HG03520 (cell line): ENCODE results near the gene ZFAND6.
"Not testable (repeated sequence)": the region's sequence is repeated elsewhere in the genome, so short reads cannot be mapped to it uniquely, and the experiment has no call there.

Experiments
- ATAC-seq: cut with Tn5 transposase; IDR thresholded peaks from one replicate; pipeline ENCODE4 v1.9.1; 2021; ENCODE audit warnings: mild to moderate bottlenecking, moderate library complexity; ENCODE audit not compliant: unreplicated experiment

ZFAND6 gene

DNA sequence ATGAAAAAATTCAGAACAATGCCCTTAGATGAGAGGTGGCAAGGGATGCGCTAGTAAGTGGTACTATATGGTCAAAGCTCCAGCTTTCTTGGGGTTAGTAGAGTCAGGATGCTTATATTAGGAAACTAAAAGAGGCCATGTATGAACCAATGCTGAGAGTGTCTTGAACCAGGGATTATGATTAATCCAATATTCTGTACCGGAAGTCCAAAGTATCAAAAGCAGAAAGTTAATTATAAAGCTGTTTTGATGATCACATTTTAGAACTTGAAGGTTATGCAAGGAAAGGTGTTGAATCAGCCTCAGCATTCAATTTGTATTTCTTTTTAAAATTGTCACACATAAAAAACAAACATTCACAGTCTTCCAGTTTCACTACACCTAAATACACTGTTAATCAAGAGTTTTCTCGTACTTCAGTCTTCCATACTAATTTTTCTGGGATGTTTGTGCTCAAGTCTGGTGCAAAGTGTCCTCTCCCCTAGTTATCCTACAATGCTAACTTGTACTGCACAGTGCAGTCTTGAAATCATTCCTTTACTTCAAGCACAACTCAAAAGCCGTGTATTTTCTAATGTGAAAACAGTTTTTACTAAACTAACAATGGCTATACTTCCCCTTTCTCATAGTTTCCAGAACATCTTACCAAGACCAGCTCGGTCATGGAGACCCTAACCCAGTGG is 82.6 kb downstream of the ZFAND6 start:
- ATAC-seq, result no peak

DNA sequence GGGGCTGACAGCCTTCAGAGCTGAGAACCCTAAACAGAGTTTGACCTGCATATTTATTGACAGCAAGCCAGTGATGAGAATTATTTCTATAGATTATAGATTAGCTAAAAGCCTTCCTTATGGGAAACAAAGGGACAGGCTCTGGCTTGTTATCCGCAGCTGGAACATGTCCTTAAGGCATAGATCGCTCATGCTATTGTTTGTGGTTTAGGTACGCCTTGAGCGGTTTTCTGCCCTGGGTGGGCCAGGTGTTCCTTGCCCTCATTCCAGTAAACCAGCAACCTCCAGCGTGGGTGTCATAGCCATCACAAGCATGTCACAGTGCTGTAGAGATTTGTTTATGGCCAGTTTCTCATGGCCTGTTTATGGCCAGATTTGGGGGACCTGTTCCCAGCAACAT is 83.2 kb downstream of the ZFAND6 start:
- no peak for ATAC-seq

DNA sequence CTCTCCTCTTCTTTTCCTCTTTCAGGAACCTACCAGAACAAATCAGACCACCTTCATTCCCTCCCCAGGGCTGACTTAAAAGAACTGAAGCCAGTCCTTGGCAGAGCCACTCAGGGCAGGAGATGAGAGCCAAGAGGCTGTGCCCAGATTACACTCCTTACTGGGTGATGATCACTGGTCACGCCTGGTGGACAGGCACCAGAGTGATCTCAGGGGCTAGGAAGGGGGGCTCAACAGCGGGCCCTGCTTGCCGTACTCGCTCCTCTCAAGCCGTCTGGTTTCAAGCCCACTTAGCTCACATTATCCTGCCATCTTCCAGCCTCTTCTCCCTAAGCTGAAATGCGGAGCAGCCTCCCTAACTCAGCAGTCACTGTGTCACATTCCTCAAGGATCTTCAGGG is 91.7 kb downstream of the ZFAND6 start:
- no peak for ATAC-seq

DNA sequence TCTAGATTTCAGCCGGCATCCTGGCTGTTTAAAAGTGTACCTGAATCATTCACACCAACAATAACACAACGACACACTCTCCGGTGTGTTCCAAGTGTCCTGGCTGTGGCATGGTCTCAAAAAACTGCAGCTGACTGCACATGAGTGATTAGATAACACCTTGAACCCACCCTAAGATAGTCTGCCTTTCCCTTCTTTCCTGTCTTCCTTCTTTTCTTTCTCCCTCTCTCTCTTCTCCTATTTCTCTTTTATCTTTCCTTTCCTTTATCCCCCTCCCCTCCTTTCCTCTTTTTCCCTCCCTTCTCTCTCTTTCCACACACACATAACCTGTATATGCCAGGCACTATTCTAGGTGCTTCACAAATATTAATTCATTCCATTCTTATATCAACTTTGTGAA is 92.1 kb downstream of the ZFAND6 start:
- no peak for ATAC-seq

DNA sequence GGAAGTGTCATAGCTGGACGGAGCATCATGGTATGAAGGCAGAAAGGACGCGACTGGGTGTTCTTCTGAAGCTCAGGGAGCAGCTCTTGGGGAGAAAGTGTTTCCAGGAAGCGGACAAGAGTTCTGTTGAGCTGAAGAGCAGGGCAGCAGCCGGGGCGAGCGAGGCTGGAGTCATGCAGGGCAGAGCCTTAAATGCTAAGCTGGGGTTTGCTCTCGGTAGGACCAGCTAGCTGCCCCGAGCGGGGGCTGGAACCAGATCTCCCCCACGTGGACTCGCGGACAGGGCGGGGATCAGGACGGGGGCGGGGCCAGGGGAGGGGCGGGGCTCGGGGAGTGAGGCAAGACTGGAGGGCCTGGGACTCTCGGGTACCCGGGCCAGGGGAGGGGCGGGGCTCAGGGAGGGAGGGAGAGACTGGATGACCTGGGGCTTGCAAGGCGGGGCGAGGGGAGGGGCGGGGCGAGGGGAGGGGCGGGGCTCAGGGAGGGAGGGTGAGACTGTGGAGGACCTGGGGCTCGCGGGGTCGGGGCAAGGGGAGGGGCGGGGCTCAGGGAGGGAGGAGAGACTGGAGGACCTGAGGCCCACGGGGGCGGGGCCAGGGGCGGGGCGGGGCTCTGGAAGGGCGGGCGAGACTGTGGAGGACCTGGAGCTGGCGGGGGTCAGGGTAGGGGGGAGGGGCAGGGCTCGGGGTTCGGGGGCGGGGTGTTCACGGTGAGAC is 92.9 kb downstream of the ZFAND6 start:
- ATAC-seq, result peak; percentile 57

DNA sequence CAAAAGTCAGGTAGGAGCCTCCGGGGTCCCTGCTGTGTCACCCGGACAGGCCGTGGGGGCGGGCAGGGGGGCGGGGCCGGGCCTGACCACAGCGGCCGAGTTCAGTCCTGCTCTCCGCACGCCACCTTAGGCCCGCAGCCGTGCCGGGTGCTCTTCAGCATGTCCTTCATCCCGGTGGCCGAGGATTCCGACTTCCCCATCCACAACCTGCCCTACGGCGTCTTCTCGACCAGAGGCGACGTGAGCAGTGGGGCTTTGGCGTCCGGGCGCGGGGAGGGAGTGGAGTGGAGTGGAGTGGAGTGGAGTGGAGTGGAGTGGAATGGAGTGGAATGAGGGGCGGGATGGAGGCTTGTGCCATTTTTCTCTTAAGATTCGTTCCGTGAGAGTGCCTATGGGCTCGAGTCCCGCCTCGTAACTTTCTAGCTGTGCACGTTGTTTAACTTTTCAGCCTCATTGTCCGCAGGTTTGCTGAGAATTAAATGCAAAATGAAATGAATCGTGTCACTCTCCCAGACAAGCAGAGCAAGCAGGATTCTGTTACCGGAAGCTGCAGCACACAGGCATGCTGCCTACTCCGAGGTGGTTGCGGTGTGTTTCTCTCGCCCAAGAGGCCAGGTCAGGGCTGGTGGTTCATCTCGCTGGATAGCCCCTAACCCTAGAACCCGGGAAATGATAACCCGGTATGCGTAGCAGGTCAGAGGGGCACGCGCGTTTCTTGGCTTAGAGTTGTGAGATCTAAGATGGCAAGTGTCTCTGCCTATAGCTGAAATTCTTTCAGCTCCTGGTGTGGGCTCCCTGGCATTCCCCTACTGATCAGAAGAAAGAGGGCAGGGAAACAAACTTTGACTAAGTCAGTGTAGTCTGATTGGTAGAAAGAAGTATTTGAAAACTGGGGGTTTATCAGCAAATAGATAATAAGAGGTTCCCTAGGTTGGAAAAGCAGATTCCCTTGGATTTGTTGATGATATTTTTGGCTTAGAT is 93.7 kb downstream of the ZFAND6 start, which contains the start of gene FAH:
FAH (plus strand) TSS at position 104 of the 981 bp plus-strand sequence; CDS start at position 160, 56 bp downstream.
- peak; percentile 42 for ATAC-seq

DNA sequence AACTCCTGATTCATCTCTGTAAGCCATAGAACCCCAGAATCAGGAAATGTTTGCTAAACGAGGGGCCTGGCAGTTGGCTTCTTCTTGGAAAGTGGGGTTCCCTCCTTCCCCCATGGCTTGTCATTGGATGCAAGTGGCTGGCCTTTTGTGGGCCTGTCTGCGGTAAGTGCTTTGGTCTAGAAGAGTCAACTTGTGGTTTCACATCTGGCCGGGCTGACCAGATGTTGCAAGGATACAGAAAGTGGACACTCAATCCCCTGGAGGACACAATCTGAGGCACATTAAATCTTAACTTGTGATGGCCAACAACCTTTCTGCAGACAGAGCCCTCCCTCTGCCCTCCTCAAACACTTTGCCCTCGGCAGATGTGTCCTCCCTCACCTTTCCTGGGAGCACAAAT is 94.4 kb downstream of the ZFAND6 start:
- ATAC-seq, result no peak

DNA sequence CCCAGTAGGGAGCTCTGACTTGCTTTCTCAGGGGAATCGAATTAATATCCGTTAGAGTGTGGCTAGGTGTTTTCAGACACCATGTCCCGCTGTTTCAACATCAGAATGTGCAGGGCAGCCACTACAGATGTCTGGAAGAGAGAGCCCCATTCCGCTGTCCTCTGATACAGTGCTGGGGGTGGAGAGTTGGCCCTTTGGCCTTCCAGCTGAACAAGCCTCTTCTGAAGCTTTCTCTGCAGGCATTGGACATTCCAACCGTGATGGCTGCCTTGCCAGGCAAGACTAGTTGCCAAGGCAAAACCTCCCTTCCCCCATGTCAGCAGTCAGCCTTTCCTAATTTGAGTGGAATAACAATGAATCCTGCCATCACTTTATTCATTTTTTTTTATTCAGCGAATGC is 94.9 kb downstream of the ZFAND6 start:
- ATAC-seq, result no peak

DNA sequence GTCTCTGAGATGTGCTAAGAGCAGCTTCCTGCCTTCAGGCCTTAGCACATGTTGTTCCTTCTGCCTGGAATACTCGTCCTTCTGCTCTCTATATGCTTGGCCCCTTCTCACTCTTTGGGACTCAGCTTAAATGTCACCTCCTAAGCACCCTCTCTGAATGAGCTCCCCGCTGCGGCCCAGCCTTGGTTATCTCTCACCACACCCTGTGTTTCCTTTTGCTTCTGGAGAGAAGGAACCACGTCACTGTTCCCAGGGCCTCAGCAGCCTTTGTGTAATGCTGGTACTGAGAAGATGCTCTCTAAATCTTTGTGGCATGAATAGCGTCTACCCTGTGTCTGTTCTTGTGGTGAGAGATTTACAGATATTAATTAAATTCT is 95.5 kb downstream of the ZFAND6 start:
- ATAC-seq, result no peak

DNA sequence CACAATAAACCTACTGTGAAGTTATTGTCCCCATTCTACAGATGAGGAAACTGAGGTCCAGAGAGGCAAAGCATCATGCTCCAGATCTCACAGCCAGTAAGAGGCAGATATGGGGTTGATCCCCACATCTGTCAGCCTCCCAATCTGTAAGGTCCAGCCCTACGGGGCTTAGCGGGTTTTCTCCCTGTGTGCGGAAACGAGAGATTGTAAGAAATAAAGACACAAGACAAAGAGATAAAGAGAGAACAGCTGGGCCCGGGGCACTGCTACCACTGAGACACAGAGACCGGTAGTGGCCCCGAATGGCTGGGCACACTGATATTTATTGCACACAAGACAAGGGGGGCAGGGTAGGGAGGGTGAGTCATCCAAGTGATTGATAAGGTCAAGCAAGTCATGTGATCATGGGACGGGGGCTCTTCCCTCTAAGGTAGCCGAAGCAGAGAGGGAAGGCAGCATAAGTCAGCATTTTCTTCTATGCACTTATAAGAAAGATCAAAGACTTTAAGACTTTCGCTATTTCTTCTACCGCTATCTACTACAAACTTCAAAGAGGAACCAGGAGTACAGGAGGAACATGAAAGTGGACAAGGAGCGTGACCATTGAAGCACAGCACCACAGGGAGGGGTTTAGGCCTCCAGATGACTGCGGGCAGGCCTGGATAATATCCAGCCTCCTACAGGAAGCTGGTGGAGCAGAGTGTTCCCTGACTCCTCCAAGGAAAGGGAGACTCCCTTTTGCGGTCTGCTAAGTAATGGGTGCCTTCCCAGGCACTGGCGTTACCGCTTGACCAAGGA is 96.1 kb downstream of the ZFAND6 start:
- not testable (repeated sequence) for ATAC-seq

DNA sequence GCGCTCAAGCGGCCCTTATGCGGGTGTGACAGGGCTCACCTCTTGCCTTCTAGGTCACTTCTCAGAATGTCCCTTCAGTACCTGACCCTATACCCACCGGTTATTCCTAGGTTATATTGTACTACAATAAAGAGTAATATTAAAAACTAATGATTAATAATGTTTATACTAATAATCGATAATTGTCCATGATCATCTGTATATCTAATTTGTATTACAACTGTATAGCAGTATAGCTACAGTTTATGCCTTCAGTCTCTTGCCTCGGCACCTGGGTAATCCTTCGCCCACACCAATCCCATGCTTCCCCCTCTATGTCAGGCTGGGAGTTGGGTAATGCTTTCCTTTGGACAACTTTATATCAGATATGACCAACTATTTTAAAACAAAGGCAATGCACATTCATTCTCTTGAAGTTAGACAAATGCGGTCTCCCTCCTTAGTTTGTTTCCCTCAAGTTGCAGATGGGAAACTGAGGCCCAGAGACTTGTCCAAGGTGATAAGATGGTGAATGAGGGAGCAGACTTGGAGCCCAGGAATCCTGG is 96.8 kb downstream of the ZFAND6 start:
- no peak for ATAC-seq

DNA sequence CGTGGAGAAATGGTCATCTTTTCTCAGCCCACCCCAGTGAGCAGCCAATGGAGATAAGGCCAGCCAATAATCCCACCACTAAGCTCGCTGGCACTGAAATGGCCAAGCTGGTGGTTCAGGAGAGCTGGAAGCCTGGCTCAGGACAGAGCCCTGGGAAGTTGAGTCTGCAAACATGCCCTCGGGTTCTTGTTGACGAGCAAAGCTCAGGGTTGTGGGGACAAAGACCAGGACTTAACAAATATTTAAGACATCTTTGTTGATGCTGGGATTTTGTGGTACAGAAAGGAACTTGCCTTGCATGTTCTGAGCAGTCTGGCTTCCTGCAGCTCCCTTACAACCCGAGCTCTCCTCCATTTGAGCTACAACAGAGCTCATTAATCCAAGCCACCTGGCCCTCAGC is 97.7 kb downstream of the ZFAND6 start:
- ATAC-seq, result no peak

DNA sequence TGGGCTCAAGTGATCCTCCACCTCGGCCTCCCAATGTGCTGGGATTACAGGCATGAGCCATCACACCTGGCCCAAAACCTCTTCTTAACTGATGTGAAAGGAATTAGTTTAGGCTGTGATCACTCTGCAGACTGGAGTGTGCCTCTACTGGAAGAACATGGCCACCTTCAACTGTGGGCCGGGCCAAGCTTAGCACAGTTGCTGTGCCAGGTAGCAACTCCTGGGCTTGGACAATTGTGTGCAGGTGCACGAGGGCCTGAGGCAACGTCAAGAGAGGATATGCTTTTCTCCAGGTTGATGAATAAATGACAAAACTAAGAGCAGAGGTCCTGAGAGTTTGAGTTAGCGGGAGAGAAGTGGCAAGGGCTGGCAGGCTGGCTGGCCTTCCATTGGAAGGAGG is 99.8 kb downstream of the ZFAND6 start:
- ATAC-seq, result no peak

DNA sequence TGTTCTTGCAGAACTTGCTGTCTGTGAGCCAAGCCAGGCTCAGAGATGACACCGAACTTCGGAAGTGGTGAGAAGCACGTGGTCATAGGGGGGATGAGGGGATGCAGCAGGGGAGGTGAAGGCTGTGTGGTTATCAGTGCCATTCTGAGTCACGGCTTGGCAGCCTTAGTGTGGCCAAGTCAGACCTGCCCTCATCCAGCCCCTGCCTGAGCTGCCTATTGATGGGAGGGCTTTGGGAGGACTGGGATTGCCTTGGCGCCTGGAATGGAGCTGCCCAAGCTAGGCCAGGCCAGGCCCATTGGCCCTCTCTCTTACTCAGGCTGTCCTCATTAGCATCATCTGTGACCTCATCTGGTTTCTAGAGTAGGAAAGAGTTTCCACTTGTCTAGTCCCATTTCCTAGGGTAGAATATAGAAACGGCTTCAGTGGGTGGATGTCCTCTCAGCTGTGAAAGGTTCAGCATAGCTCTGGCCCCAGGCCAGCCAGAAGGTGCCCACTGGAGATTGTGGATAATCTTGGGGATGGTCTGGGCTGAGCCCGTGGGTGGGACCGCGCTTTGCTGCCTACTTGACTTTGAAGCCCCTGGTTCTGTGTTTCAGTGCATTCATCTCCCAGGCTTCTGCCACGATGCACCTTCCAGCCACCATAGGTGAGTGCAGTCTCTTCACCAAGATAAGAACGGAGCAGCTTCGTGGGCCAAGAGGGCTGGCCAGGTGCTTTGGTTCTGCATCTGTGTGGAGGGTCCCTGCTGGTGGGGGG is 100.5 kb downstream of the ZFAND6 start:
- no peak for ATAC-seq

DNA sequence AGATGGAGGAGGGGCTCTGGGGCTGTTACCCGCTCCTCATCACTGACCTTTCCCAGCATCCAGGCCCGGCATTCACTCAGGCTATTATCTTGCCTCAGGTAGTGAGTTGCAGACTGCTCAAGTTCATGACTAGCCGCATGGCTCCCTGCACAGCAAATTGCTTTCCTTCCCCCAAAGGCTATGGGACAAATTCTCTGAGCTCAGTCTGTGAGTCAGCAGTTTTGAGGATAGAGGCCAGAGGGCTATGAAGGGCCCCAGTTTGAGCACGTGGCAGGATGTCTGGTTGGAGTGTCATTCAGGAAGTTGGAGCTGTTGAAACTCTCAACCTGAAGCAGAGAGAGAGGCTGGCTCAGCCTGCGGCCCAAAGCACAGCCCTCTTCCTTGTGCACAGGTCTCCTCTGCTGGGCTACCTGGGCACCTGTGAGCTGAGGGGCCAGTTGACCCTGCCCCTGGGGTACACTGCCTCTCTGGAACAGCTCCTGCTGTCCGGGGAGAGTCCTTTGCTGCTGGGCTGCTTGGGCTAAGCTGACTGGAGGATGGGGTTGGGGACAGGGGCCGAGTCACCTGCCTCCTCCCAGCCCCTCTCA is 101.2 kb downstream of the ZFAND6 start:
- peak; percentile 57 for ATAC-seq

DNA sequence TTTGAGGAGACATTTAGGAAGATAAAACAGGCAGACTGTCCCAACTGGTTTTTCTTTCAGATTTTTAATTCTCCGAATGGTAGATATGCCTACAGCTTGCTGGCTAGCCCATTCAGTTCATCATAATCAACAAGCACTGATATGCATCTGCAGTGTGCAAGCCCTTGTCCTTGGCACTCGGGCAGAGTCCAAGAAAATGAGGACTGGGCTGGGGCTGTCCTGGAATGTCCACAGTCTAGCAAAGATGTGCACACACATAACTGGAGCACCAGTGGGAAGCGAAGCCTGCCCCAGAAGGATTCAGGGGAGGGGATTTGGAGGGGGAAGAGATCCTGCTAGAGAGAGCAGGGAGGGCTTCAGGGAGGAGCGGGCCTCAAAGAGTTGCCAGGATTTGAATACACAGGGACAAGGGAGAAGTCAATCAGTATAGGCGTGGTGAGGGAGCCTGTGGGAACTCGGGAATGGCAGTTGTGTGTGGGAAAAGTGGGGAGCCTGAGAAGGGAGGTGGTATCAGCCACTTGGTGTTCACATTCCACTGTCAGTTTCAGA is 102.1 kb downstream of the ZFAND6 start:
- ATAC-seq, result no peak

DNA sequence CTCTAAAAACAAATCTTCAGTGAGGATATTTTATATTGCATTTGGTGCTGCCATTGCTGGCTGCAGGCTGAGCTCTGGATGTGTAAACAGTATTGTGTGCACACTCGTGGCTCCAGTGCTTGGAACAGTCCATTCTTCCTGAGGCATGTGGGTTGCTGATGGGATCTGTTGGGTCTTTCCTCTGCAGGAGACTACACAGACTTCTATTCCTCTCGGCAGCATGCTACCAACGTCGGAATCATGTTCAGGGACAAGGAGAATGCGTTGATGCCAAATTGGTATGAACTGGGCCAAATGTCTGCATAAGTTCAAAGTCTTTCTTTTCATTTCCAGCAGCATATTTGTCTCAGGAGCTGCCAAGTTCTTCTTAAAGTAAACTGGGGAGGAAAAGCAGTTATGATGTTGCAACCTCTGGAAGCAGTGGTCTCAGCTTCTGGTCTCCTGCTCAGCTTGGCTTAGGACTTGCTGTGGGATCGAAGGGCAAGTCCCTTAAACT is 102.6 kb downstream of the ZFAND6 start:
- no peak for ATAC-seq

DNA sequence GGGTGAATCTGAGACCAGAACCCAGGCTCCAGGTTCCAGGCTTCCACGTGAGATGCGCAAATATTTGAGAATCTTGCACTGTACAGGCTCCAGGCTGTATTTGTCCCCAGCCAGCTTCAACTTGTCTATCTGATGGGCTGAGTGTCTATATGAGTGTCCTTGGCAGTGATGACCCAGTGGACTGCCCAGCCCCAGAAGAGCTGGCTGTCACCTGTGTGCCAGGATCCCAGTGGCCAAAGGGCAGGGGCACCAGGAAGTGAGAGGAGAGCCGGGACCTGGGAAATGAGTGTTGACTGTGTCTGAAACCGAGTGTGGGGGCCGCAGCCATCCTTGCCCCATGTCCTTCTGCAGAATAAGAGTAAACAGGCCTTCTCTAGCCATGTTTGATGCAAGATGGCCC is 103.7 kb downstream of the ZFAND6 start:
- ATAC-seq, result no peak

DNA sequence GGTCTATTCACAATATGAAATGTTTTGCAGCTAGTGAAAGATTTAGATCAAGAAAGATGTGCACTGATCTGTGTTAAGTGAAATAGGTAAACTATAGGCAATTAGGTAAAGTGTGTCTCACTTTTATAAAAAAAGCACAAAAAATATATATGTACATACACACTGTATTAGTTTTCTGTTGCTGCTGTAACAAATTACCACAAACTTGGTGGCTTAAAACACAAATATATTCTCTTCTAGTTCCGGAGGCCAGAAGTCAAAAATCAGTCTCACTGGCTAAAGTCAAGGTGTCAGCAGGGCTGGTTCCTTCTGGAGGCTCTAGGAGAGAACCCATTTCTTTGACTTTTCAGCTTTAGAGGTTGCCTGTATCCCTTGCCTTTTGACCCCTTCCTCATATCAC is 104.4 kb downstream of the ZFAND6 start:
- ATAC-seq, result no peak
